ENCODE results near the gene MYO1D.

The MYO1D gene

GRCh38 chr17:32549559-32549958 is 327.4 kb downstream of the MYO1D start:
- WGBS, 2 donors (ENCODE audit: extremely low coverage in 2 of 2, insufficient read length in 2 of 2, insufficient replicate concordance in 1 of 2) = no CpG with 5 or more reads among the region's 3 CpGs
- no peak overlapping the region for H3K9ac ChIP-seq (ENCODE audit: low read depth, low read length, poor library complexity)
- H4K8ac ChIP-seq (ENCODE audit: low read depth, low read length) = no peak overlapping the region
- H2BK15ac ChIP-seq (ENCODE audit: low read length) = no peak overlapping the region
- no peak overlapping the region for H3K23ac ChIP-seq (ENCODE audit: low read depth, low read length, poor library complexity)
- H2AK5ac ChIP-seq (ENCODE audit: low read depth, low read length) = no peak overlapping the region
- H3K9me3 ChIP-seq (replicated peaks in 1 of 2; ENCODE audit: control insufficient read depth in 2 of 2, insufficient read depth in 1 of 2, low read depth in 1 of 2, low read length in 2 of 2) = no peaks in the 10 kb centered on the region
- no peak overlapping the region for H3K27ac ChIP-seq (replicated peaks; ENCODE audit: low read length)
- no peak overlapping the region for H2BK5ac ChIP-seq (ENCODE audit: low read length)
- no peak overlapping the region for H3K18ac ChIP-seq (ENCODE audit: low read length)
- H2BK12ac ChIP-seq (ENCODE audit: low read length) = no peak overlapping the region
- peaks cover 4 to 22% of the 10 kb centered on the region in 2 donors for H3K4me1 ChIP-seq (ENCODE audit: control insufficient read depth in 2 of 2, insufficient read depth in 1 of 2, low read depth in 1 of 2, low read length in 2 of 2)
- H3K79me1 ChIP-seq (ENCODE audit: low read depth, low read length) = no peaks in the 10 kb centered on the region
- no peaks in the 10 kb centered on the region for H3K27me3 ChIP-seq (ENCODE audit: control insufficient read depth in 3 of 3, insufficient read depth in 3 of 3, low read depth in 1 of 3, low read length in 3 of 3)
- H3K4me3 ChIP-seq (ENCODE audit: low read length in 2 of 2) = no peak overlapping the region
- H3K4me2 ChIP-seq (ENCODE audit: insufficient read depth, low read length, poor library complexity, severe bottlenecking) = no peak overlapping the region
- no peak overlapping the region for H3K4ac ChIP-seq (ENCODE audit: low read length)
- DNase-seq (ENCODE audit: low spot score) = no peak
- H3K14ac ChIP-seq (ENCODE audit: low read length) = no peak overlapping the region
- H3K36me3 ChIP-seq (replicated peaks in 1 of 2; ENCODE audit: control insufficient read depth in 2 of 2, insufficient read depth in 2 of 2, low read length in 2 of 2) = no peaks in the 10 kb centered on the region
- no peak overlapping the region for H2BK120ac ChIP-seq (ENCODE audit: low read depth, low read length)
- H2AFZ ChIP-seq (ENCODE audit: low read length) = no peak overlapping the region
- H4K91ac ChIP-seq (ENCODE audit: low read depth, low read length, poor library complexity) = no peak overlapping the region

GRCh38 chr17:32546031-32546444 is 330.9 kb downstream of the MYO1D start:
- H3K27ac ChIP-seq (replicated peaks; ENCODE audit: low read length) = no peak overlapping the region

GRCh38 chr17:32542186-32542585 is 334.7 kb downstream of the MYO1D start:
- Histone ChIP-seq H2BK120ac (ENCODE audit: low read depth, low read length) (no peak overlapping the region), H3K4me3 (ENCODE audit: low read length in 2 of 2) (no peak overlapping the region), H3K23ac (ENCODE audit: low read depth, low read length, poor library complexity) (no peak overlapping the region), H3K4ac (ENCODE audit: low read length) (no peak overlapping the region), H3K14ac (ENCODE audit: low read length) (no peak overlapping the region), H3K4me2 (ENCODE audit: insufficient read depth, low read length, poor library complexity, severe bottlenecking) (no peak overlapping the region), H2BK15ac (ENCODE audit: low read length) (no peak overlapping the region), H3K36me3 (replicated peaks in 1 of 2; ENCODE audit: control insufficient read depth in 2 of 2, insufficient read depth in 2 of 2, low read length in 2 of 2) (no peaks in the 10 kb centered on the region), H4K91ac (ENCODE audit: low read depth, low read length, poor library complexity) (no peak overlapping the region), H3K4me1 (ENCODE audit: control insufficient read depth in 2 of 2, insufficient read depth in 1 of 2, low read depth in 1 of 2, low read length in 2 of 2) (peaks cover 4 to 17% of the 10 kb centered on the region in 2 donors), H2AFZ (ENCODE audit: low read length) (peak overlapping the region; percentile 42), H3K27ac (replicated peaks; ENCODE audit: low read length) (no peak overlapping the region), H2BK5ac (ENCODE audit: low read length) (no peak overlapping the region), H4K8ac (ENCODE audit: low read depth, low read length) (no peak overlapping the region), H3K27me3 (ENCODE audit: control insufficient read depth in 3 of 3, insufficient read depth in 3 of 3, low read depth in 1 of 3, low read length in 3 of 3) (no peaks in the 10 kb centered on the region), H2BK12ac (ENCODE audit: low read length) (no peak overlapping the region), H2AK5ac (ENCODE audit: low read depth, low read length) (no peak overlapping the region), H3K79me1 (ENCODE audit: low read depth, low read length) (no peaks in the 10 kb centered on the region), H3K9ac (ENCODE audit: low read depth, low read length, poor library complexity) (no peak overlapping the region), H3K9me3 (replicated peaks in 1 of 2; ENCODE audit: control insufficient read depth in 2 of 2, insufficient read depth in 1 of 2, low read depth in 1 of 2, low read length in 2 of 2) (no peaks in the 10 kb centered on the region), H3K18ac (ENCODE audit: low read length) (no peak overlapping the region)
- DNase-seq (ENCODE audit: low spot score) = no peak
- WGBS, 2 donors (ENCODE audit: extremely low coverage in 2 of 2, insufficient read length in 2 of 2, insufficient replicate concordance in 1 of 2) = no CpG with 5 or more reads among the region's 7 CpGs

More at GRCh38 chr17:32546031-32546444, 330.9 kb downstream of the MYO1D start:
- Histone ChIP-seq H2BK15ac (ENCODE audit: low read length) (no peak overlapping the region), H3K36me3 (replicated peaks in 1 of 2; ENCODE audit: control insufficient read depth in 2 of 2, insufficient read depth in 2 of 2, low read length in 2 of 2) (no peaks in the 10 kb centered on the region), H3K14ac (ENCODE audit: low read length) (no peak overlapping the region), H3K4me1 (ENCODE audit: control insufficient read depth in 2 of 2, insufficient read depth in 1 of 2, low read depth in 1 of 2, low read length in 2 of 2) (peaks cover 4 to 18% of the 10 kb centered on the region in 2 donors), H2AFZ (ENCODE audit: low read length) (peak overlapping the region; percentile 86), H3K79me1 (ENCODE audit: low read depth, low read length) (no peaks in the 10 kb centered on the region), H2BK120ac (ENCODE audit: low read depth, low read length) (no peak overlapping the region), H4K8ac (ENCODE audit: low read depth, low read length) (no peak overlapping the region), H3K23ac (ENCODE audit: low read depth, low read length, poor library complexity) (no peak overlapping the region), H3K9ac (ENCODE audit: low read depth, low read length, poor library complexity) (no peak overlapping the region), H3K4me3 (ENCODE audit: low read length in 2 of 2) (peak overlapping the region in 1 of 2 donors; percentile 10), H3K9me3 (replicated peaks in 1 of 2; ENCODE audit: control insufficient read depth in 2 of 2, insufficient read depth in 1 of 2, low read depth in 1 of 2, low read length in 2 of 2) (no peaks in the 10 kb centered on the region), H4K91ac (ENCODE audit: low read depth, low read length, poor library complexity) (no peak overlapping the region), H3K18ac (ENCODE audit: low read length) (no peak overlapping the region), H3K4me2 (ENCODE audit: insufficient read depth, low read length, poor library complexity, severe bottlenecking) (no peak overlapping the region), H3K27me3 (ENCODE audit: control insufficient read depth in 3 of 3, insufficient read depth in 3 of 3, low read depth in 1 of 3, low read length in 3 of 3) (no peaks in the 10 kb centered on the region), H2AK5ac (ENCODE audit: low read depth, low read length) (no peak overlapping the region), H2BK12ac (ENCODE audit: low read length) (no peak overlapping the region), H3K4ac (ENCODE audit: low read length) (no peak overlapping the region), H2BK5ac (ENCODE audit: low read length) (no peak overlapping the region)
- peak; percentile 60 for DNase-seq (ENCODE audit: low spot score)
- no CpG with 5 or more reads among the region's 8 CpGs for WGBS, 2 donors (ENCODE audit: extremely low coverage in 2 of 2, insufficient read length in 2 of 2, insufficient replicate concordance in 1 of 2)

GRCh38 chr17:32541640-32542039 is 335.3 kb downstream of the MYO1D start:
- H3K36me3 ChIP-seq (replicated peaks in 1 of 2; ENCODE audit: control insufficient read depth in 2 of 2, insufficient read depth in 2 of 2, low read length in 2 of 2) = no peaks in the 10 kb centered on the region
- H3K9me3 ChIP-seq (replicated peaks in 1 of 2; ENCODE audit: control insufficient read depth in 2 of 2, insufficient read depth in 1 of 2, low read depth in 1 of 2, low read length in 2 of 2) = no peaks in the 10 kb centered on the region
- no peak overlapping the region for H2BK120ac ChIP-seq (ENCODE audit: low read depth, low read length)

More at GRCh38 chr17:32541640-32542039, 335.3 kb downstream of the MYO1D start:
- no peak overlapping the region for H3K9ac ChIP-seq (ENCODE audit: low read depth, low read length, poor library complexity)
- H3K4me3 ChIP-seq (ENCODE audit: low read length in 2 of 2) = no peak overlapping the region
- no peaks in the 10 kb centered on the region for H3K27me3 ChIP-seq (ENCODE audit: control insufficient read depth in 3 of 3, insufficient read depth in 3 of 3, low read depth in 1 of 3, low read length in 3 of 3)
- H3K4ac ChIP-seq (ENCODE audit: low read length) = no peak overlapping the region
- no peak overlapping the region for H3K27ac ChIP-seq (replicated peaks; ENCODE audit: low read length)
- H2AFZ ChIP-seq (ENCODE audit: low read length) = peak overlapping the region; percentile 42
- H3K4me2 ChIP-seq (ENCODE audit: insufficient read depth, low read length, poor library complexity, severe bottlenecking) = no peak overlapping the region
- no peak overlapping the region for H2BK12ac ChIP-seq (ENCODE audit: low read length)
- no peak overlapping the region for H3K18ac ChIP-seq (ENCODE audit: low read length)
- H4K8ac ChIP-seq (ENCODE audit: low read depth, low read length) = no peak overlapping the region
- no peak for DNase-seq (ENCODE audit: low spot score)
- H2BK15ac ChIP-seq (ENCODE audit: low read length) = no peak overlapping the region
- H3K4me1 ChIP-seq (ENCODE audit: control insufficient read depth in 2 of 2, insufficient read depth in 1 of 2, low read depth in 1 of 2, low read length in 2 of 2) = peaks cover 4 to 18% of the 10 kb centered on the region in 2 donors
- H4K91ac ChIP-seq (ENCODE audit: low read depth, low read length, poor library complexity) = no peak overlapping the region
- H2BK5ac ChIP-seq (ENCODE audit: low read length) = no peak overlapping the region
- H2AK5ac ChIP-seq (ENCODE audit: low read depth, low read length) = no peak overlapping the region
- H3K14ac ChIP-seq (ENCODE audit: low read length) = no peak overlapping the region
- H3K79me1 ChIP-seq (ENCODE audit: low read depth, low read length) = no peaks in the 10 kb centered on the region
- no peak overlapping the region for H3K23ac ChIP-seq (ENCODE audit: low read depth, low read length, poor library complexity)
- no CpG with 5 or more reads among the region's 5 CpGs for WGBS, 2 donors (ENCODE audit: extremely low coverage in 2 of 2, insufficient read length in 2 of 2, insufficient replicate concordance in 1 of 2)
